ENCODE measurements around the gene CLTA.
"Not testable (repeated sequence)": the region's sequence is repeated elsewhere in the genome, so short reads cannot be mapped to it uniquely, and the experiment has no call there.

DNA sequence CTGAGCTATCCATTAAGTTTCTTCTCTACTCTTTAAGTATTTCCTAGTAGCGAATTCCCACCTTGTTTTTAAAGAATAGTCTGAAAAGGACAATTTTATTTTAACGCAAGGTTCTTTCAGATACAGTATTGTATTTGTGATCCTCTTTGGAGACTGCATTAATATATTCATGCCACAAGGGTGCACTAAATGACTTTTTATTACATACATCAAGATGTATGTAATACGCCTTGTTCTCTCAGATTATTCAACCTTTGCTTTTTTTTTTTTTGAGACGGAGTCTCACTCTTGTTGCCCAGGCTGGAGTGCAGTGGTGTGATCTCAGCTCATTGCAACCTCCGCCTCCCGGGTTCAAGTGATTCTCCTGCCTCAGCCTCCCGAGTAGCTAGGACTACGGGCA is 57.3 kb downstream of the CLTA start:
- TF ChIP-seq, protein P1, sequence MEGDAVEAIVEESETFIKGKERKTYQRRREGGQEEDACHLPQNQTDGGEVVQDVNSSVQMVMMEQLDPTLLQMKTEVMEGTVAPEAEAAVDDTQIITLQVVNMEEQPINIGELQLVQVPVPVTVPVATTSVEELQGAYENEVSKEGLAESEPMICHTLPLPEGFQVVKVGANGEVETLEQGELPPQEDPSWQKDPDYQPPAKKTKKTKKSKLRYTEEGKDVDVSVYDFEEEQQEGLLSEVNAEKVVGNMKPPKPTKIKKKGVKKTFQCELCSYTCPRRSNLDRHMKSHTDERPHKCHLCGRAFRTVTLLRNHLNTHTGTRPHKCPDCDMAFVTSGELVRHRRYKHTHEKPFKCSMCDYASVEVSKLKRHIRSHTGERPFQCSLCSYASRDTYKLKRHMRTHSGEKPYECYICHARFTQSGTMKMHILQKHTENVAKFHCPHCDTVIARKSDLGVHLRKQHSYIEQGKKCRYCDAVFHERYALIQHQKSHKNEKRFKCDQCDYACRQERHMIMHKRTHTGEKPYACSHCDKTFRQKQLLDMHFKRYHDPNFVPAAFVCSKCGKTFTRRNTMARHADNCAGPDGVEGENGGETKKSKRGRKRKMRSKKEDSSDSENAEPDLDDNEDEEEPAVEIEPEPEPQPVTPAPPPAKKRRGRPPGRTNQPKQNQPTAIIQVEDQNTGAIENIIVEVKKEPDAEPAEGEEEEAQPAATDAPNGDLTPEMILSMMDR (conservative IDR thresholded peaks at IDR 0.05): peak; percentile 57
- not testable (repeated sequence) for TF ChIP-seq EZH2 (IDR thresholded peaks at IDR 0.05; ENCODE audit: low read depth)

All from PC-9 (cell line).